Measurements from ENCODE around the gene VWCE.
A peak's percentile ranks its signal among the peaks of the same experiment; 100 is the strongest.
"Not testable (repeated sequence)": the region's sequence is repeated elsewhere in the genome, so short reads cannot be mapped to it uniquely, and the experiment has no call there.

The VWCE gene

GRCh38 chr11:61279934-61280659 lies 15.0 kb downstream of the VWCE start:
- no peak for DNase-seq

GRCh38 chr11:61278001-61278470 lies 17.1 kb downstream of the VWCE start:
- DNase-seq: no peak

GRCh38 chr11:61277186-61278000 lies 17.7 kb downstream of the VWCE start:
- DNase-seq: no peak

- DNase-seq: no peak
These were observed 19.9 kb downstream of the VWCE start for GRCh38 chr11:61275191-61275590.

GRCh38 chr11:61274084-61274483 lies 21.0 kb downstream of the VWCE start:
- no peak for DNase-seq

GRCh38 chr11:61273178-61274078 lies 21.7 kb downstream of the VWCE start:
- DNase-seq: no peak

- no peak for DNase-seq
These were observed 22.4 kb downstream of the VWCE start for GRCh38 chr11:61272731-61273130.

GRCh38 chr11:61270354-61271076 lies 24.6 kb downstream of the VWCE start:
- DNase-seq: no peak

- DNase-seq: no peak
These were observed 26.4 kb downstream of the VWCE start for GRCh38 chr11:61268588-61269250.

GRCh38 chr11:61267437-61267841 lies 27.7 kb downstream of the VWCE start:
- no peak for DNase-seq

- no peak for DNase-seq
These were observed 28.5 kb downstream of the VWCE start for GRCh38 chr11:61266602-61267001.

- no peak for DNase-seq
These were observed 29.8 kb downstream of the VWCE start for GRCh38 chr11:61265357-61265756.

- no peak for DNase-seq
These were observed 30.3 kb downstream of the VWCE start for GRCh38 chr11:61264795-61265194.

- no peak for DNase-seq
These were observed 30.7 kb downstream of the VWCE start for GRCh38 chr11:61264371-61264770.

- no peak for DNase-seq
These were observed 35.8 kb downstream of the VWCE start for GRCh38 chr11:61259363-61259762.

- no peak for DNase-seq
These were observed 36.6 kb downstream of the VWCE start for GRCh38 chr11:61258546-61258945.

GRCh38 chr11:61256710-61257482 lies 38.2 kb downstream of the VWCE start:
- no peak for DNase-seq

GRCh38 chr11:61254403-61255025 lies 40.6 kb downstream of the VWCE start:
- peak; percentile 61 for DNase-seq

- DNase-seq: not testable (repeated sequence)
These were observed 42.8 kb downstream of the VWCE start for GRCh38 chr11:61252332-61252731.
